ENCODE measurements around the gene TMEM89.

TMEM89 gene

DNA sequence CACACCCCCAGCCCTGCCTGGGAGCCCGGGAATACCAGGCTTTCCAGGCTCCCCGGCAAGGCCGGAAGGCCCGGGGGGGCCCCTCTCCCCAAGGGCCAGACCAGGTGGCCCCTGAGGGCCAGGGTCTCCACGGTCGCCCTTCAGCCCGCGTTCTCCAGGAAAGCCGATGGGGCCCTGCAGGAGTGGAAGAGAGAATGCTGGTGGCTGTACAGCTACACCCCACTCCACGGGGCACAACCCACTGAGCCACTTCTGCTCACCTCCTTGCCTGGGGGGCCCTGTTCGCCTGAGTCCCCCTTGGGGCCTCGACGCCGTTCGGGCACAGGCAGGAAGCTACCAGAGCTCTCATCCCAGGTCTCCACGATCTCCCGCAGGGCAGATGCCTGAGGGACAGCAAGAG lies 46.2 kb downstream of the TMEM89 start:
- H3K4me3 ChIP-seq (ENCODE audit: low read length): no peak overlapping the region
- TF ChIP-seq, protein P1, sequence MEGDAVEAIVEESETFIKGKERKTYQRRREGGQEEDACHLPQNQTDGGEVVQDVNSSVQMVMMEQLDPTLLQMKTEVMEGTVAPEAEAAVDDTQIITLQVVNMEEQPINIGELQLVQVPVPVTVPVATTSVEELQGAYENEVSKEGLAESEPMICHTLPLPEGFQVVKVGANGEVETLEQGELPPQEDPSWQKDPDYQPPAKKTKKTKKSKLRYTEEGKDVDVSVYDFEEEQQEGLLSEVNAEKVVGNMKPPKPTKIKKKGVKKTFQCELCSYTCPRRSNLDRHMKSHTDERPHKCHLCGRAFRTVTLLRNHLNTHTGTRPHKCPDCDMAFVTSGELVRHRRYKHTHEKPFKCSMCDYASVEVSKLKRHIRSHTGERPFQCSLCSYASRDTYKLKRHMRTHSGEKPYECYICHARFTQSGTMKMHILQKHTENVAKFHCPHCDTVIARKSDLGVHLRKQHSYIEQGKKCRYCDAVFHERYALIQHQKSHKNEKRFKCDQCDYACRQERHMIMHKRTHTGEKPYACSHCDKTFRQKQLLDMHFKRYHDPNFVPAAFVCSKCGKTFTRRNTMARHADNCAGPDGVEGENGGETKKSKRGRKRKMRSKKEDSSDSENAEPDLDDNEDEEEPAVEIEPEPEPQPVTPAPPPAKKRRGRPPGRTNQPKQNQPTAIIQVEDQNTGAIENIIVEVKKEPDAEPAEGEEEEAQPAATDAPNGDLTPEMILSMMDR (conservative IDR thresholded peaks at IDR 0.05; ENCODE audit: low read depth, low read length): no peak
- DNase-seq (ENCODE audit: low read depth): no peak

DNA sequence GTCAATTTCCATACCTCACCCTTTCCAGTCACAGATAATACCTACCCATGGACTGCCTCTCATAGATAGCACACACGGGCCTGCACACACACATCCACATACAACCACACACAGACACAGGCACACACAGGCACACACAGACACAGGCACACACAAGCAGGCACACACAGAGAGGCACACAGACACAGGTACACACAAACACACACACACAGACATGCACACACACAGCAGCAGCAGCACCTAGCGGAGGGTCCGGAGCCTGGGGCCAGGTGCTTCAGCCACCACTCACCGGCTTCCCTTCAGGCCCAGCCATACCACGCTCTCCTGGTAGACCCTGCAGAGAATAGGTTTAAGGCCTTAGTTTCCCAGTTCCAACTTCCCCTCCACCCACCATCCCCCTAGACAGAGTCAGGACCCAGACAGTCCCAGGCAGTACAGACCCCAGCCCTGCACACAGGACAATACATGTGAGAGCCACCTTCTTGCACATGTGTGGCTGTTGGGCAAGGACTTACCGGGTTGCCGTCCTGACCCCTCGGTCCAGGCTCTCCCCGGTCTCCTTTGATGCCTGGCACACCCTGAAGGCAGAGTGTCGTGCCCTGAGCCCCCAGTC lies 47.5 kb downstream of the TMEM89 start:
- no peak overlapping the region for H3K4me3 ChIP-seq (ENCODE audit: low read length)
- TF ChIP-seq, protein P1 (conservative IDR thresholded peaks at IDR 0.05; ENCODE audit: low read depth, low read length): no peak
- no peak for DNase-seq (ENCODE audit: low read depth)

DNA sequence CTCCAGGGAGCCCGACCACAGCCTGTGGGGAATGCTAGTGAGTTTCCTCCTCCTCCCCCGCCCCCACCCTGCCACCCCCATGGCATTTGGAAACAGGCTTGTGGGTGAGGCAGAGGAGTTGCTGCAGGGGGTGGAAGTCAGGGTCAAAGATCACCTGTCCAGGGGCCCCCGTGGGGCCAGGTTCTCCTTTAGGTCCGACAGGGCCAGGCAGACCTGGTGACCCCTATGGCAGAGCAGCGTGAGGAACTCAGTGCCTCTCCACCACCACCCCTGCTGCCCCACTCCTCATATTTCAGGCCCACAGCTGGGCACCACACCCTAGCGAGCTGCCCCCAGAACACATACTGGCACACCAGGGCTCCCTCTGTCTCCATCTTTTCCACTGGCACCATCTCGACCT lies 49.1 kb downstream of the TMEM89 start:
- no peak for DNase-seq (ENCODE audit: low read depth)
- TF ChIP-seq, protein P1 (conservative IDR thresholded peaks at IDR 0.05; ENCODE audit: low read depth, low read length): no peak
- H3K4me3 ChIP-seq (ENCODE audit: low read length): no peak overlapping the region

DNA sequence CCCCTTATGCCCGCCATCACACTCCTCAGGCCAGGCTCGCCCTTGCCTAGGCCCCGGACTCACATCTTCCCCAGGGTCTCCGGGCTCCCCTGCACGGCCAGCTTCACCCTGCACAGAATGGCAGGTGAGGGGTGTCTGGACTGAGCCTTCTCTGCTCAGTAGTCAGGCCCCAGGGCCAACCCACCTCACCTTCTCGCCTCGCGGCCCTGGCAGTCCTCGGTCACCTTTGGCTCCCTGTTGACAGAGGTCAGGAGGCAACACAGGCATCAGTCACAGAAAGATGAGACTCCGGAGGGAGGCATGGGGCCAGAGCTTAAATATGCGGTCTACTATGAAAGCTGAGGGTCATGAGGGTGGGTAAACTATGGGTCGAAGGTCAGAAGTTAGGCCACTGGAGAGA lies 49.6 kb downstream of the TMEM89 start:
- TF ChIP-seq, protein P1 (conservative IDR thresholded peaks at IDR 0.05; ENCODE audit: low read depth, low read length): no peak
- DNase-seq (ENCODE audit: low read depth): no peak
- H3K4me3 ChIP-seq (ENCODE audit: low read length): no peak overlapping the region
